ENCODE measurements around the gene NOTCH2. TPM values are rescaled to one million over a fixed set of nuclear protein-coding genes. Genes with fewer than 3 reads are reported as not detected.

Gene NOTCH2
- total RNA-seq, 3 donors from 2014 or later, result 106 to 148 (median 123) TPM

GRCh38 chr1:119948342-119949214 lies 120.9 kb downstream of the NOTCH2 start:
- peak; percentile 76 to 78 for DNase-seq (ENCODE audit: low spot score in 2 of 2)
- Histone ChIP-seq H3K4me3 (no peak overlapping the region), H3K27ac (peak overlapping the region in 1 of 2 donors; percentile 11), H3K9me3 (no peaks in the 10 kb centered on the region), H3K36me3 (peaks cover 9% of the 10 kb centered on the region), H3K4me1 (no peaks in the 10 kb centered on the region), H3K27me3 (no peaks in the 10 kb centered on the region)
- TF ChIP-seq POLR2AphosphoS5 (IDR thresholded peaks at IDR 0.05) (peak in 2 of 3 donors; percentile 44 to 56), CTCF (IDR thresholded peaks at IDR 0.05) (peak; percentile 60 to 78 (median 71)), POLR2A (IDR thresholded peaks at IDR 0.05) (no peak)
- intact Hi-C loops (cut with DNase I; ENCODE audit: low total_unique reads), result no loop called here

- Histone ChIP-seq H3K27ac (peak overlapping the region; percentile 28 to 40), H3K9me3 (no peaks in the 10 kb centered on the region), H3K36me3 (peaks cover 9% of the 10 kb centered on the region), H3K4me3 (no peak overlapping the region), H3K4me1 (no peaks in the 10 kb centered on the region), H3K27me3 (no peaks in the 10 kb centered on the region)
- intact Hi-C loops (cut with DNase I; ENCODE audit: low total_unique reads), result no loop called here
- DNase-seq (ENCODE audit: low spot score in 2 of 2), result no peak
- no peak for TF ChIP-seq CTCF (IDR thresholded peaks at IDR 0.05)
- no peak for TF ChIP-seq POLR2A (IDR thresholded peaks at IDR 0.05)
- TF ChIP-seq POLR2AphosphoS5 (IDR thresholded peaks at IDR 0.05), result no peak
Observed at GRCh38 chr1:119947468-119947867, 122.0 kb downstream of the NOTCH2 start.

- Histone ChIP-seq H3K4me3 (no peak overlapping the region), H3K4me1 (no peaks in the 10 kb centered on the region), H3K27ac (peak overlapping the region in 1 of 2 donors; percentile 40), H3K27me3 (no peaks in the 10 kb centered on the region), H3K9me3 (no peaks in the 10 kb centered on the region), H3K36me3 (peaks cover 9% of the 10 kb centered on the region)
- TF ChIP-seq CTCF (IDR thresholded peaks at IDR 0.05) (no peak), POLR2AphosphoS5 (IDR thresholded peaks at IDR 0.05) (no peak), POLR2A (IDR thresholded peaks at IDR 0.05) (no peak)
- intact Hi-C loops (cut with DNase I; ENCODE audit: low total_unique reads), result no loop called here
- DNase-seq (ENCODE audit: low spot score in 2 of 2), result no peak
Observed at GRCh38 chr1:119946724-119947123, 122.7 kb downstream of the NOTCH2 start.

DNA sequence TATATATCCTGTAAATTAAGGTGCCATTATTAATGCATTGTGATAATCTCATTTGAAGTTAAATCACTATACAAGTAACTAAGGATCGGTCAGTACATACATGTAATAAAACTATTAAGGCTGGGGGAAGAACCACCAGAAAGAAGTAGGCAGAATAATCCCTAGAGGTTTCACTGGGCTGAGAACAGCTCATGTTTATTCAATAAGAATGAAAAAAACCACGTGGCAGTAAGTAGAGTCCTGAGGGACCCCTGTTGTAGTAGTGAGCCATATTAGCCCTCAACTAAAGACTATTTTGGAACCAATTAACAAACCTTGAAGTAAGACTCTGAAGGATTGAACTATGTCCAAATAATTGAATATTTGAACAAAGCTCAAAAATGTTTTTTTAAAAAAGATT lies 126.2 kb downstream of the NOTCH2 start:
- no peaks in the 10 kb centered on the region for H3K4me1 ChIP-seq
- no peak overlapping the region for H3K27ac ChIP-seq
- TF ChIP-seq CTCF (IDR thresholded peaks at IDR 0.05), result no peak
- TF ChIP-seq POLR2AphosphoS5 (IDR thresholded peaks at IDR 0.05), result no peak
- no peak for TF ChIP-seq POLR2A (IDR thresholded peaks at IDR 0.05)
- H3K27me3 ChIP-seq, result no peaks in the 10 kb centered on the region
- H3K9me3 ChIP-seq, result no peaks in the 10 kb centered on the region
- H3K36me3 ChIP-seq, result peaks cover 5% of the 10 kb centered on the region
- DNase-seq (ENCODE audit: low spot score in 2 of 2), result no peak
- no peak overlapping the region for H3K4me3 ChIP-seq
- intact Hi-C loops (cut with DNase I; ENCODE audit: low total_unique reads), result no loop called here

- Histone ChIP-seq H3K4me3 (no peak overlapping the region), H3K27me3 (no peaks in the 10 kb centered on the region)
Observed at GRCh38 chr1:119941392-119941791, 128.1 kb downstream of the NOTCH2 start.

More at GRCh38 chr1:119941392-119941791, 128.1 kb downstream of the NOTCH2 start:
- Histone ChIP-seq H3K9me3 (no peaks in the 10 kb centered on the region), H3K4me1 (no peaks in the 10 kb centered on the region), H3K27ac (no peak overlapping the region), H3K36me3 (peaks cover 15% of the 10 kb centered on the region)
- intact Hi-C loops (cut with DNase I; ENCODE audit: low total_unique reads), result no loop called here
- no peak for TF ChIP-seq CTCF (IDR thresholded peaks at IDR 0.05)
- no peak for TF ChIP-seq POLR2AphosphoS5 (IDR thresholded peaks at IDR 0.05)
- TF ChIP-seq POLR2A (IDR thresholded peaks at IDR 0.05), result no peak
- no peak for DNase-seq (ENCODE audit: low spot score in 2 of 2)

Data from breast epithelium (tissue), 4 donors.